Measurements from ENCODE around the gene EPS8L1.

DNA sequence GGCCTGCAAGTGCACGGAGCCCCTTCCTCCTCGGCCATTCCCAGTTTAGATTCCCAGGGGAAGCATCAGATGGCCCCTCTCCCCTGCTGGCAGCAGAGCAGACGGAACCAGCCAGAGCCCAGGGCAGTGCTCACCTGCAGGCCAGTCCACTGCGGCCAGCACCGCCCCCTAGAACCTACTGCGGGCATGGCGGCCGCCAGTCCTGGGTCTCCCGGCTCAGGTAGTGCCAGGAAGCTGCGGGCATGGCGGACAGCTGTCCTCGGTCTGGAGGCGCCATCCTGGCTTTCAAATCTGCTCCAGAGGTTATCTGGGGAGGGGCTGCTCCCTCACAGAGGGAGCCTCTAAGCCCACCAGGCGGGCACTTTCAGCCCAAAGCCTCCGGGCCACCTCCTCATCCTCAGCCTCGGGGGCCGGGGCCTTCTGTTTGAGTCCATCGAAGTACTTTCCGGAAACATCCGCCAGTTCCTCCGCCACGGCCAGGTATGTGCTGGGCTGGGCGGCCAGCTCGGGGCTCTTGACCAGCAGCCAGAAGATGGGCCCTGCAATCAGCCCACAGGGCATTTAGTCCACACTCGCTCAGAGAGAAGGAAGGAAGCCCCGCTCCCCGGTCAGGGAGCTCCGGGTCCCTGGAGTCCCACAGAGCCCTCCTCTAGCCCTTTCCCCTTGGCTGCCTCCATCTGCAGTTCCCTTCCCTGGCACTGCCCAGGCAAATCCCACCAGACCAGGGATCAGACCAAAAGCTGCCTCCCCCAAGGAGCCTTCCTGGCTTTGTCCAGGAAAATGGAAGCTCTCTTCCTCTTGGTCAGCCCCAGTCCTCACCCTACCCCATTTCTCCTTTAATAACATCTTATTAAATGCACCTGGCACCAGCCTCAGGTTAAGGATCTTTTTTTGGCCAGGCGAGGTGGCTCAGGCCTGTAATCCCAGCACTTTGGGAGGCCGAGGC is 30.6 kb upstream of the EPS8L1 start:
- TF ChIP-seq TAF1 (IDR thresholded peaks at IDR 0.05; ENCODE audit: borderline replicate concordance, low read depth, low read length) (no peak), POLR2A (IDR thresholded peaks at IDR 0.05; ENCODE audit: low read depth, low read length) (peak; percentile 27; the same call in 1 of the 2 replicates), POLR2AphosphoS5 (IDR thresholded peaks at IDR 0.05; ENCODE audit: low read depth, low read length) (no peak)

All from GM12892 (cell line).